HG03354 (cell line): Measurements from ENCODE around the gene EN2.

Experiments
- ATAC-seq: cut with Tn5 transposase; IDR thresholded peaks from one replicate; pipeline ENCODE4 v1.9.1; 2021; ENCODE audit warnings: mild to moderate bottlenecking; ENCODE audit not compliant: unreplicated experiment, poor library complexity, severe bottlenecking

EN2 gene

DNA sequence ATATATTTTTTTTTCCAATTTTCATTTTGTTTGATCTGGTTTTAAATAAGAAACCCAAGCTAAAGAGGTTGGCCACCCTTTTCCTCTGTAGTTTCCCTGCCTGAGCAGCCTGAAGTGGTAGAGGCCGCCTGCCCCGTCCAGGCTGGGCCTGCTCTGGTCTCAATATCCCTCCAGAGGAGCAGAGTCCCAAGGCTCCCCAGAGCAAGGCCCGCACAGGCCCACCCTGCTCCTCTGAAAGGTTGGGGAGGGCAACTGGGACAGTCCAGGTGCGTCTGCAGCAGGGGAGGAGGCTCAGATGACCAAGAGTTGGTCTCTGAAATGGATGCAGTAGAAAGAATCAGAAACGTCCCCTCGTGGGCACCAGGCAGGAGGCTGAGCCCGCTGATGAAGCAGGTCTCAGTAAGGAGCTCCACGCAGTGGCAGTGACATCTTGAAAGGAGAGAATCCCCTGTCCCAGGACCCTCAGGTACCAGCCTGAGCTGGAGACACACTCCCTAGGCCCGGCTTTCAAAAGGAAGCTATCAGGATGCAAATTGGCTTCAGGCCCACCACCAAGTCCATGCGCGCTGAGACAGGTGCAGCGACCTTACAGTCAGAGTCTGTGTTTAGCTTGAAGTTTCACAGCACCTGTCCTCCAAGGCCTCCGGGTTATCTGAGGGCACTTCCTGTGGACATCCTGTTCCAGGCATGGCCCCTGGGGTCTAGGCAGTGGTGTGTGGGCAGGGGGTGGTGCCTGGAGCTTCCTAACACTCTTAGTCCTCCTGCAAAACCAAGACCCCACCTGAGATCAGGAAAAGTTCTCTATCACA, 37.7 kb downstream of the EN2 start:
- ATAC-seq = no peak

GRCh38 chr7:155496267-155497005, 38.5 kb downstream of the EN2 start:
- no peak for ATAC-seq

DNA sequence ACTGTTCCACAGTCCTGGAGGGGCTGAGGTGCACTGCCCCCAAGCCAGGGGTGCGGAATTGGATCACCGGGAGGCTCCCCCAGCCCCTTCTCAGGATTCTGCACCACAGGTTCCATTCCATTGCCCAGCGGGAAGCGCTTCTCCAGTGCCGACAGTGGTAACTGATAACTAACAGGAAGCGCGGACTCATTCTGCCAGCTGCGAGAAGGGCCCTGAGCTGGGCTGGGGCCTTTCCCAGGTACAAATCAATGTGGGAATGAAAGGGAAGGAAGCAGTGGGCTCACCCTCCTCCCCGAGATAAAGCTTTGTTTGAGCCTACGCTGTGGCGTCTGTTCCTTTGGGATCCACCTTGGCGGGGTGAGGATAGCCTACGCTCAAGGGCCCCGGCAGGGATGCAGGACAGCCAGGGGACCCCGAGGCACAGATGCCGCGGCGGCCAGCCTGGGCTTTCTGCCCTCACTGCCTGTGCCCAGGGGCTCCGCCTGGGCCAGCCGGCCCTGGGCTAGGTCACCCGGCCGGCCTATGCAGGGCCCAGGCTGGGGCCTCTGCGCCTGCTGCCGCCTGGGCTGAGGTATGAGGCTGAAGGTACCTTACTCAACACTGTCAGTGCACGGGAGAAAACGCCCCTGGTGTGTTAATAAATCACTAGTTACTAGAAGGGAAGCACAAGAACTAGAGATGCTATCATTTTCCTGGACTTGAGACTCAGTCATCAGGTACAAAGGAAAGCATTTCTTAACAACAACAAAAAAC, 39.4 kb downstream of the EN2 start:
- ATAC-seq = no peak

DNA sequence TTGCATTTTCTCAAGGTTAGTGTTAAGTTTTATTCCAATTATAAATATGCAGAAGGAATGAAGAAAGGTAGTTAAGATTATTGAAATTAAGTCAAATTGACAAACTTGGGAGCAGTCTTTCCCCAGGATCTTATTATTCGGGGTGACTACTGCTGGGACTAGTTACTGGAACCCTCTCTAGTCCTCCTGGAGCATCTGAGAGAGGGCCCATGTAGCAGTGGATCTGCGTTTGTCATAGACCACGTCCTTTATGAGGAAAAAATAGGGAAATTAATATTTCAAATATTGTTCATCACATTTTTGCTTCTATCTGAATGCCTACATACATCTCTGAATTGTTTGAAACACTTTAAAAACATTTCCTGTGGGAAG, 47.5 kb downstream of the EN2 start:
- no peak for ATAC-seq

DNA sequence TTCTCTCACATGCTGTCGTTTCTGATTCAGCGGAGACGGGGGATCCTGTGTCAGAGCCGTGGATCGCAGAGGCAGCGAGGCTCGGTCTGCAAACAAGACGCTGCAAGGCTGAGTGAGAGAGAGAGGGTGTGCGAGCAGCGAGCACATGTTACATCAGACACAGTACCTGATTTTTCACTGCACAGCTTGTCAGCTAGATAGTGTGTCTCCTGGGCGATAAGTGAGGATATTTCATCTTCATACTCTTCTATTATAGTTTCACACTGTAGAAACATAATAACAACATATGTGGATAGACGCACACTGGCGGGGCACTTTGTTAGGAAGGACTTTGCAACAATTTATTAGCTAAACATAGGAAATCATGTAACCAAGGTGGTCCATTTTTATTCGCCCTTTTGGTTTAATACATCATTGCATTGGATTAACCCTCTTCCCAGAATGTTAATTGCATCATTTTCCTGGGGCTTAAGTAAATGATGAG, 49.0 kb downstream of the EN2 start:
- ATAC-seq = no peak

DNA sequence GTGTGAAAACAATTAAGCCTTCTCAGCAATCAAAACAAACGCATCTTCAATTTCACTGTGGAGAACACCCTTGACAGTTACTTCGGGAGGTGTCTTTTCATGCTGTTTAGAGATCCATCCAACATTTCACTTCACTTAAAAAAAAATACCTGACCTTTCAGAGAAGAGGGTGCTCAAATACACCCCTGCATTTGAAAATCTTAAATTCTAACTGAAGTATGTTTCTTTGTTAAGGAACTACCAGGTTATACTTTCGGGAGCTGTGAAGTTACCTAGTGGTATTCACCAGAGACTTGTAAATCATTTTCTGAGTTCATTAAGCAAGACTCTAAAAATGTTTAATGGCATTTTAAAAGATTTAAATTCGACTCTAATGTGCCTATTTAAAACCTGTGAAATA, 49.6 kb downstream of the EN2 start:
- no peak for ATAC-seq

GRCh38 chr7:155508376-155509358, 50.7 kb downstream of the EN2 start:
- no peak for ATAC-seq

DNA sequence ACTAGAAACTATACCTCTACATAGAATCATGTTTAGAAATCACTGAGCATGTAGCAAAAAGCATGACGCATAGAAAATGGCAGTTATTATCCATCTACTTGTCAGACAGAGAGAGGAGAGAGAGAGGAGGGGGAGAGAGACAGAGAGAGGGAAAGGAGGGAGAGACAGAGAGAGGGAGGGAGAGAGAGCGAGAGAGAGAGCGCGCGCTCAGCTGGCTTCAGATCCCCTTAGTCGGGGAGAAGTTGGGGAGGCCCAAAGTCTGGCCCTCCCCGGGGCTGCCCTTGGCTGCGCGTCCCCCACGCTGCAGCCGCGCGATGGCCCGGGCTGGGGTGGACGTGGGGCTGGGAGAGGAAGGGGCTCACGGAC, 51.4 kb downstream of the EN2 start:
- ATAC-seq = no peak

DNA sequence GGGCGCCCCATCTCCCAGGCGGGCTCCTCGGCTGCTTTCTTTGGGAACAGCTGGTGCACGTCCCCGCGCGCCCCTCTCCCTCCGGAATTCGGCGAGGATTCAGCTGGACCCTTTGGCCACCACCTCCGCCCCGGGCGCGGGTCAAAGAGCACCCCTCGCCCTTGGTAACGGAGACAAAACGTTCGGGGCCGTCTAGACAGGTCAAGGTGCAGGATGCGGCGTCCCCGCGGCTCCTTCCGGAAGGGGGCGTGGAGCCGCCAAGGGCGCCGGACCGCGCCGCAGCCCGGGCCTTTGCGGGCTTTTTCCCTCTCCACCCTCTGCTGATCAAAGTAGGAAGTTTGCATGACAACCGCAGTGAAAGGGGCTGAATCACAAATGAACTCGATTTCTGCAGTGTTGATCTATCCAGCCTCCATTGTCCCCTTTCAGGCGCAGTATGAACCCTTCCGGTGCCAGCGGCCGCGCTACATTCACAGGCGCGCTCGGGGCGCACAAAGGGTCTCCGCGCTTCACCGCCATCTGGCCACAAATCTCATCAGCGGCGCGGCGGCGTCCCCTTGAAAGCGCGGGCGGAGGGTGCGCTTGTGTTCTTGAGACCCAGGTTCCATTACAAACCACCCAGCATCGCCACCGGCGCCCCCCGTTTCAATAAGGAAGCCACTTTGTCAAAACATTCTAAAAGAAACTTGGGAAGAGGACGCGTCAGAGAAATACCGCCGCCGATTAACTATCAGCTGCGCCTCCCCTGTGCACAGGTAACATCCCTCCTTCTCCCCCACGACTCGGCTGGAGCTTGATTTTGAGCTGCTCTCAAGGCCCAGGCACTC, 52.0 kb downstream of the EN2 start:
- ATAC-seq = no peak

DNA sequence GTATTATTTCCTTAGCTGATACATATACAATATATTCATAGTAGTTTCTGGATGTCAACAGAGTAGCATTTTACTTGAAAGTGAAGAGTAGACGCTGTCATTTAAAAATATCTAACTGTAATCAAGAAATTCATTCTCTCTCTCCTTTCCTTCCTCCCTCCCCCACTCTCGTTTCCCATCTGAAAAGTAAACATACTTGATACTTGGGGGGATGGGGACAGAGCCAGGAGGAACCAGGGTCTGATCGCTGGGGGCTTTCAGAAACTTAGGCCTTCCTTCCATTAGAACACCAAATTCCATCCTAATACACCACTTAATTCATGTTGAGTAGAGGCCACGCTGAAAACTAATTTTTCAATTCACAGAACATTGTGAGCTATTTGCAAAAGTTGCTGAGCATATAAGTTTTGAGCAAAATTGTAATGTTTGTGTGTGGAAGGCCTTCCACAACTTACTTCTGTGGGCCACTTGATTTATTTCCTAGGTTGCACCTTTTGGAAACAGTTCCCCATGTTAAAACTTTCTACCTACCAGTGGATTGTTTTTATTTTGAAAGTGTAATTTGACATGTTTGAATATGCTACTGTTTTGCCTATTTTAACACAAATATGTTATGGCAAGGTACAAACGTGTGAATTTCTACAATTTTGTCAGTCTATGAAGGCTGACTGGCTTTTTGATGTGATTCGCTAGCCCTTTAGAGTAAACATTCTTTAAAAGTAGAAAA, 53.2 kb downstream of the EN2 start:
- no peak for ATAC-seq

- ATAC-seq = no peak
Measured at GRCh38 chr7:155511702-155511996, 53.7 kb downstream of the EN2 start.

GRCh38 chr7:155512246-155512887, 54.4 kb downstream of the EN2 start:
- no peak for ATAC-seq

GRCh38 chr7:155513543-155514285, 55.8 kb downstream of the EN2 start:
- no peak for ATAC-seq

- ATAC-seq = no peak
Measured at GRCh38 chr7:155514296-155514695, 56.4 kb downstream of the EN2 start.
